Activated CD4-positive, alpha-beta T cell treated with anti-CD3 and anti-CD28 coated beads, Interleukin-2, Interleukin-4, amounts not matched to agents 100 ng/mL and 50 ng/mL, durations not matched to agents 16 hours and 8 hours (primary cell): ENCODE measurements around the gene YPEL4.

Experiments
- DNase-seq: peaks from one replicate; pipeline ENCODE4 v3.0.0-alpha.2; 2020; ENCODE audit warnings: low spot score

The YPEL4 gene

GRCh38 chr11:57650739-57651090 lies 1.0 kb upstream of the YPEL4 start:
- no peak for DNase-seq

GRCh38 chr11:57648801-57649735 lies 644 bp downstream of the YPEL4 start:
- no peak for DNase-seq

- no peak for DNase-seq
These were observed 1.5 kb downstream of the YPEL4 start for GRCh38 chr11:57647960-57648800.

- no peak for DNase-seq
These were observed 2.3 kb downstream of the YPEL4 start for GRCh38 chr11:57647372-57647771.

- no peak for DNase-seq
These were observed 2.9 kb downstream of the YPEL4 start for GRCh38 chr11:57646799-57647303.

- no peak for DNase-seq
These were observed 3.4 kb downstream of the YPEL4 start for GRCh38 chr11:57646194-57646798.

- no peak for DNase-seq
These were observed 4.0 kb downstream of the YPEL4 start for GRCh38 chr11:57645689-57646085.

GRCh38 chr11:57644748-57645688 lies 4.7 kb downstream of the YPEL4 start:
- DNase-seq: peak; percentile 91

- no peak for DNase-seq
These were observed 5.9 kb downstream of the YPEL4 start for GRCh38 chr11:57643802-57644201.

GRCh38 chr11:57641011-57641807 lies 8.5 kb downstream of the YPEL4 start:
- DNase-seq: peak; percentile 52

GRCh38 chr11:57640068-57640800 lies 9.5 kb downstream of the YPEL4 start:
- no peak for DNase-seq

GRCh38 chr11:57639321-57640067 lies 10.2 kb downstream of the YPEL4 start:
- DNase-seq: no peak

- no peak for DNase-seq
These were observed 10.8 kb downstream of the YPEL4 start for GRCh38 chr11:57638811-57639320.

- DNase-seq: no peak
These were observed 11.5 kb downstream of the YPEL4 start for GRCh38 chr11:57638005-57638781.

GRCh38 chr11:57637626-57638004 lies 12.1 kb downstream of the YPEL4 start:
- no peak for DNase-seq

GRCh38 chr11:57635246-57635645 lies 14.5 kb downstream of the YPEL4 start:
- no peak for DNase-seq

GRCh38 chr11:57634311-57634710 lies 15.4 kb downstream of the YPEL4 start:
- DNase-seq: no peak
